WI38 (cell line): ENCODE measurements around the gene ZNF541.

ENCODE experiments used
- H3K4me3 ChIP-seq: 2 replicates; pipeline ENCODE4 v1.5.1; 2011; ENCODE audit warnings: low read depth, mild to moderate bottlenecking, control low read depth, low read length
- TF ChIP-seq, protein P1 (sequence below): IDR thresholded peaks from 2 replicates; pipeline ENCODE4 v1.5.1; 2012; ENCODE audit warnings: low read depth, mild to moderate bottlenecking, control low read depth, low read length

The ZNF541 gene

DNA sequence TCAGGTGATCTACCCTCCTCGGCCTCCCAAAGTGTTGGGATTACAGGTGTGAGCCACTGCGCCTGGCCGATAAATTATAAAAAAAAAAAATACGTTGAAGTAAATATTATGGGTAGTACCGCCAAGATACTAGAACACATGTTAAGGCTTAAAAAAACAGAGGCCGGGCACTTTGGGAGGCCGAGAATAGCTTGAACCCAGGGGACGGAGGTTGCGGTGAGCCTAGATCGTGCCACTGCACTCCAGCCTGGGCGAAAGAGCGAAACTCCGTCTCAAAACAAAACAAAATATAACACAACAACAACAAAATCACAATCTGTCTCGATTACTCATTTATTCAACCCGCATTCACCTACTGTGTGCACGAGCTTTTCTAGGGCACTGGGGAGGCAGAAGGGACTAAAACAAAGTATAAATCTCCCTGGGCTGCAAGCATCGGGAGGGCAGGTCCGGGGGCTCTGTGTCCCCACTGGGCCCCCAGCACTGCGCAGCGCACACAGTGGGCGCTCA is 34.7 kb upstream of the ZNF541 start:
- H3K4me3 ChIP-seq: peak overlapping the region; percentile 90
- TF ChIP-seq, protein P1, sequence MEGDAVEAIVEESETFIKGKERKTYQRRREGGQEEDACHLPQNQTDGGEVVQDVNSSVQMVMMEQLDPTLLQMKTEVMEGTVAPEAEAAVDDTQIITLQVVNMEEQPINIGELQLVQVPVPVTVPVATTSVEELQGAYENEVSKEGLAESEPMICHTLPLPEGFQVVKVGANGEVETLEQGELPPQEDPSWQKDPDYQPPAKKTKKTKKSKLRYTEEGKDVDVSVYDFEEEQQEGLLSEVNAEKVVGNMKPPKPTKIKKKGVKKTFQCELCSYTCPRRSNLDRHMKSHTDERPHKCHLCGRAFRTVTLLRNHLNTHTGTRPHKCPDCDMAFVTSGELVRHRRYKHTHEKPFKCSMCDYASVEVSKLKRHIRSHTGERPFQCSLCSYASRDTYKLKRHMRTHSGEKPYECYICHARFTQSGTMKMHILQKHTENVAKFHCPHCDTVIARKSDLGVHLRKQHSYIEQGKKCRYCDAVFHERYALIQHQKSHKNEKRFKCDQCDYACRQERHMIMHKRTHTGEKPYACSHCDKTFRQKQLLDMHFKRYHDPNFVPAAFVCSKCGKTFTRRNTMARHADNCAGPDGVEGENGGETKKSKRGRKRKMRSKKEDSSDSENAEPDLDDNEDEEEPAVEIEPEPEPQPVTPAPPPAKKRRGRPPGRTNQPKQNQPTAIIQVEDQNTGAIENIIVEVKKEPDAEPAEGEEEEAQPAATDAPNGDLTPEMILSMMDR: no peak

DNA sequence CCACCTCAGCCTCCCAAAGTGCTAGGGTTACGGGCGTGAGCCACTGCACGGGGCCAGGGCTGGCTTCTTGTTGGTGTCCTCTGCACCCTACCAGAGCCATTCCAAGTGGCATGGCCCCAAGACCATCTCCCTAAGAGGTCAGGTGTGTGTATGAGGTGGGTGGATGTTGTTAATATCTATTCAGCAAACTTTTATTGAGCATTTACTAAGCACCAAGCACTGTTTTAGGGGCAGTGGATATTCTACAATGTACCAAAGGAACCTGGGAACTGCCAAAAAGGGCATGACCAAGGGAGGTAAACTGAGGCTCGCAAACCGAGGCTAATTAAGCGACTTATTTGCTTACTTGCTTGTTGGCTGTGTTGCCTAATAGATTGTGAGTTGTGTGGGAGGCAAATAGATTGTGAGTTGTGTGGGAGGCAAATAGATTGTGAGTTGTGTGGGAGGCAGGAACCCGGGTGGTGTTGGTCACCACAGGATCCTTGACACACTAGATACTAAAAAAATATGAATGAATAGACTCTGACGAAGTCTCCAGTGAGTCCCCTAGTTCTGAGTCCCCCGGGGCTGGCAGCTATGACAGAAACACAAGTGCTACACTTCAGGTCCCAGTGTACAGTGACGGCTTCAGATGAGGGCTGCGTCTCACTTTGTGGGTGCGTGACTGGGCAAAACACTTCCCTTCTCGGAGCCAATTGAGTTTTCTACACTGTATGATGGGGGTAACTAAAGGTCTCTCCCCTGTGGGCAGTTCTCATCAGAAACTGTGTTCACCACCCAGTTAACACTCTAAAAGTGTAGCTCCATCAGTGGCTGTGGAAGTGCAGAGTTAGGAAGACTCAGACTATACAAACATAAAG is 31.0 kb upstream of the ZNF541 start:
- H3K4me3 ChIP-seq: no peak overlapping the region

DNA sequence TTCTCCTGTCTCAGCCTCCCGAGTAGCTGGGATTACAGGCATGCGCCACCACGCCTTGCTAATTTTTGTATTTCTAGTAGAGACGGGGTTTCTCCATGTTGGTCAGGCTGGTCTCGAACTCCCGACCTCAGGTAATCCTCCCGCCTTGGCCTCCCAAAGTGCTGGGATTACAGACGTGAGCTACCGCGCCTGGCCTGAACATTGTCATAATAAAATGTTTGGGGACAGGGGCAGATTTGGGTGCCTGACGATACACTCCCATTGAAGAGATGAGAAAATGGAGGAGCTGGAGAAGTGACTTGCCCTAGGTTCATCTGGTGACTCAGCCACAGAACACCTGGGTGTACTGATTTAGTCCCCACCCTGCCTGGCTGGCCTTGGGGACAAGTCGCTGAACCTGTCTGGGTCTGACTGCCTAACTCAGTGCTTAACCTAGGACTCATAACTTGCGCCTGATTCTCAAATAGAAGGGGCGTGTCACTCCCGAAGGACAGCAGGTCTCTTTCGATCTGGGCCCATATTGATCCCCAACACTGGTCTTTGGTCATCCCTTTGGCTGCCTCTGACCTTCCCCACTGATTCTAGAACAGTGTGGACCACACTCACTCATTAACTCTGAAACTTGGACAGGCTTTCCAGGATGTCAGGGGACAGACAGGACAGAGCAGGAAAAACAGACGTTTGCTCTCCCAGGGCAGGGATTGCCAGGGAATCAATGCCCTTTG is 28.4 kb upstream of the ZNF541 start:
- TF ChIP-seq, protein P1: no peak
- no peak overlapping the region; the same call in 1 of the 2 replicates for H3K4me3 ChIP-seq

More for the DNA sequence above, 31.0 kb upstream of the ZNF541 start:
- TF ChIP-seq, protein P1: no peak

DNA sequence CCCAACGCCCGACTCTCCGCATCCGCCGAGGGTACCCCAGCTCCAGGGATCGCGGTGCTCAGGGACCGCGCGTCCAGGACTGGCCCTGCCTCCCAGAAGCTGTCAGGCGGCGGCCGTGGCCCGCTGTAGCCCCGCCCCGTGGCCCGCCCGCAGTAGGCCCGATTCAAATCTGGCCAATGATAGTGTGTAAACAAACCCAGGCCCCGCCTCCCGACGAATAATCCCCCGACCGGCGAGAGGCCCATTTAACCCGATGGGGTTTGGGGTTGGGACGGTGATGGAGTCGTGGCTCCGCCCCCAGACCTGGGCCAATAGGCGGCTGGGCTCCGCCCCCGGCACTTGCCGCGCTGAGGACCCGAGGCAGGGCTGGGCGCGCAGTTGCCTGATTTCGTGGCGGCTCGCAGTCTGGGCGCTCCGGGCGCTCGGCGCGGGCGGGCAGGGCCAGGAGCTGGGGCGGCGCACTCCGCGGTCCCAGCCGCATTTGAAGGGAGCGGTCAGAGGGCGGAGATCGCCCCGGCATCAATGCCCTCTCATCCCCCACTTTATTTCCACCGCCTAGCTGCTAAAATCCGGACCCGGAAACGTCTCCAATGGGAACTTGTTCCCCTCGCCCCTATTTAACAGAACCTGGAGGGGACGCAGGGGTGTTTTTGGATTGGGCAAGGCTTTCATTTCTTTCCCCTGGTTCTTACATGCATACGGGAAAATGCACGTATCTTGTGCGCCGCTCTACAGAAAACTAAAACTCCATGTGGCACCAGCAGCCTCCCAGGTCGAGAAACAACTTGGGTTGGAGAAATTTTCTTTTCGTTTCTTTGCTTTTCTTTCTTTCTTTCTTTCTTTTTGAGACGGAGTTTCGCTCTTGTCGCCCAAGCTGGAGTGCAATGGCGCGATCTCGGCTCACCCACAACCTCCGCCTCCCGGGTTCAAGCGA is 27.6 kb upstream of the ZNF541 start:
- H3K4me3 ChIP-seq: peak overlapping the region; percentile 68
- TF ChIP-seq, protein P1: no peak

GRCh38 chr19:47599671-47600245 is 26.8 kb upstream of the ZNF541 start:
- peak overlapping the region; percentile 68 for H3K4me3 ChIP-seq

- TF ChIP-seq, protein P1: no peak
- H3K4me3 ChIP-seq: peak overlapping the region; percentile 68
These were observed 25.7 kb upstream of the ZNF541 start for GRCh38 chr19:47598407-47599349.
